ENCODE measurements around the gene CDC34.

CDC34 gene

GRCh38 chr19:541699-542098, 10.1 kb downstream of the CDC34 start:
- H3K79me2 ChIP-seq (ENCODE audit: control insufficient read depth, low read length), result no peaks in the 10 kb centered on the region
- no peak overlapping the region for H3K4me2 ChIP-seq (ENCODE audit: low read length)
- H3F3A ChIP-seq (ENCODE audit: control insufficient read depth, insufficient read depth), result no peaks in the 10 kb centered on the region
- H3K9me3 ChIP-seq (ENCODE audit: control insufficient read depth, insufficient read depth, low read length), result no peaks in the 10 kb centered on the region
- H3K4me1 ChIP-seq (ENCODE audit: control insufficient read depth, low read length), result peaks cover 9% of the 10 kb centered on the region
- no peaks in the 10 kb centered on the region for H3K9me2 ChIP-seq (replicated peaks; ENCODE audit: control insufficient read depth, low read length)
- TF ChIP-seq EZH2phosphoT487 (IDR thresholded peaks at IDR 0.05; ENCODE audit: borderline replicate concordance, low read length), result no peak
- TF ChIP-seq, protein P1, sequence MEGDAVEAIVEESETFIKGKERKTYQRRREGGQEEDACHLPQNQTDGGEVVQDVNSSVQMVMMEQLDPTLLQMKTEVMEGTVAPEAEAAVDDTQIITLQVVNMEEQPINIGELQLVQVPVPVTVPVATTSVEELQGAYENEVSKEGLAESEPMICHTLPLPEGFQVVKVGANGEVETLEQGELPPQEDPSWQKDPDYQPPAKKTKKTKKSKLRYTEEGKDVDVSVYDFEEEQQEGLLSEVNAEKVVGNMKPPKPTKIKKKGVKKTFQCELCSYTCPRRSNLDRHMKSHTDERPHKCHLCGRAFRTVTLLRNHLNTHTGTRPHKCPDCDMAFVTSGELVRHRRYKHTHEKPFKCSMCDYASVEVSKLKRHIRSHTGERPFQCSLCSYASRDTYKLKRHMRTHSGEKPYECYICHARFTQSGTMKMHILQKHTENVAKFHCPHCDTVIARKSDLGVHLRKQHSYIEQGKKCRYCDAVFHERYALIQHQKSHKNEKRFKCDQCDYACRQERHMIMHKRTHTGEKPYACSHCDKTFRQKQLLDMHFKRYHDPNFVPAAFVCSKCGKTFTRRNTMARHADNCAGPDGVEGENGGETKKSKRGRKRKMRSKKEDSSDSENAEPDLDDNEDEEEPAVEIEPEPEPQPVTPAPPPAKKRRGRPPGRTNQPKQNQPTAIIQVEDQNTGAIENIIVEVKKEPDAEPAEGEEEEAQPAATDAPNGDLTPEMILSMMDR (IDR thresholded peaks at IDR 0.05; ENCODE audit: low read depth, low read length, poor library complexity, severe bottlenecking), result no peak
- peaks cover 7% of the 10 kb centered on the region for H3K36me3 ChIP-seq (ENCODE audit: control insufficient read depth, low read length)
- no peaks in the 10 kb centered on the region for H3K27me3 ChIP-seq (ENCODE audit: control insufficient read depth, low read length)
- H3K27ac ChIP-seq (ENCODE audit: low read depth, low read length), result no peak overlapping the region
- no peaks in the 10 kb centered on the region for H4K20me1 ChIP-seq (ENCODE audit: control insufficient read depth, insufficient read depth, low read depth, low read length)
- H3K4me3 ChIP-seq (ENCODE audit: low read length), result no peak overlapping the region

- Histone ChIP-seq H3K79me2 (ENCODE audit: control insufficient read depth, low read length) (no peaks in the 10 kb centered on the region), H3K9me2 (replicated peaks; ENCODE audit: control insufficient read depth, low read length) (no peaks in the 10 kb centered on the region), H3K4me3 (ENCODE audit: low read length) (no peak overlapping the region), H3K27me3 (ENCODE audit: control insufficient read depth, low read length) (no peaks in the 10 kb centered on the region), H3K9me3 (ENCODE audit: control insufficient read depth, insufficient read depth, low read length) (no peaks in the 10 kb centered on the region), H3K4me2 (ENCODE audit: low read length) (no peak overlapping the region), H3F3A (ENCODE audit: control insufficient read depth, insufficient read depth) (no peaks in the 10 kb centered on the region), H3K36me3 (ENCODE audit: control insufficient read depth, low read length) (peaks cover 6% of the 10 kb centered on the region), H4K20me1 (ENCODE audit: control insufficient read depth, insufficient read depth, low read depth, low read length) (no peaks in the 10 kb centered on the region), H3K27ac (ENCODE audit: low read depth, low read length) (no peak overlapping the region), H3K4me1 (ENCODE audit: control insufficient read depth, low read length) (peaks cover 9% of the 10 kb centered on the region)
- TF ChIP-seq, protein P1 (IDR thresholded peaks at IDR 0.05; ENCODE audit: low read depth, low read length, poor library complexity, severe bottlenecking), result no peak
- TF ChIP-seq EZH2phosphoT487 (IDR thresholded peaks at IDR 0.05; ENCODE audit: borderline replicate concordance, low read length), result no peak
These were observed 10.8 kb downstream of the CDC34 start for GRCh38 chr19:542173-542866.

GRCh38 chr19:543910-544608, 12.5 kb downstream of the CDC34 start, which contains the start of gene GZMM:
TSS of gene GZMM (plus strand) at chr19:544053. CDS start at chr19:544072, 19 bp downstream.
- H3K9me2 ChIP-seq (replicated peaks; ENCODE audit: control insufficient read depth, low read length), result no peaks in the 10 kb centered on the region
- peaks cover 9% of the 10 kb centered on the region for H3K4me1 ChIP-seq (ENCODE audit: control insufficient read depth, low read length)
- H3F3A ChIP-seq (ENCODE audit: control insufficient read depth, insufficient read depth), result no peaks in the 10 kb centered on the region
- TF ChIP-seq, protein P1 (IDR thresholded peaks at IDR 0.05; ENCODE audit: low read depth, low read length, poor library complexity, severe bottlenecking), result no peak
- no peak for TF ChIP-seq EZH2phosphoT487 (IDR thresholded peaks at IDR 0.05; ENCODE audit: borderline replicate concordance, low read length)
- 0 out of 2 replicates have a peak within 1 kb of the TSS, but pooled peaks have one; percentile 11 for H3K4me2 ChIP-seq (ENCODE audit: low read length)
- no peak within 1 kb of the TSS for H3K27ac ChIP-seq (ENCODE audit: low read depth, low read length)
- no peaks in the 10 kb centered on the region; the same call in 1 of the 2 replicates for H3K36me3 ChIP-seq (ENCODE audit: control insufficient read depth, low read length)
- no peak within 1 kb of the TSS for H3K4me3 ChIP-seq (ENCODE audit: low read length)
- H3K27me3 ChIP-seq (ENCODE audit: control insufficient read depth, low read length), result no peaks in the 10 kb centered on the region
- H3K9me3 ChIP-seq (ENCODE audit: control insufficient read depth, insufficient read depth, low read length), result no peaks in the 10 kb centered on the region
- no peaks in the 10 kb centered on the region for H4K20me1 ChIP-seq (ENCODE audit: control insufficient read depth, insufficient read depth, low read depth, low read length)
- no peaks in the 10 kb centered on the region for H3K79me2 ChIP-seq (ENCODE audit: control insufficient read depth, low read length)
